H1 (cell line): ENCODE data around the gene ACOT12. TPM values are rescaled to one million over a fixed set of nuclear protein-coding genes. Genes with fewer than 3 reads are reported as not detected.
"Not testable (repeated sequence)": the region's sequence is repeated elsewhere in the genome, so short reads cannot be mapped to it uniquely, and the experiment has no call there.

ENCODE experiments used
- CTCF ChIA-PET: fragments of 300-600 bp; sonication (Branson Sonifier 250); formaldehyde crosslinking; loops from one replicate; lab custom pipeline; 2021; ENCODE audit not compliant: partially characterized antibody; lab: Charles Lee
- POLR2A ChIA-PET: fragments of 300-600 bp; sonication (Branson Sonifier 250); formaldehyde crosslinking; loops from one replicate; lab custom pipeline; 2021; ENCODE audit warnings: inconsistent platforms; ENCODE audit not compliant: partially characterized antibody; lab: Charles Lee
- DNase-seq, 2 experiments: peaks; one replicate each; pipeline versions ENCODE4 v3.0.0 to v3.0.0-alpha.2; 2010 to 2022; ENCODE audit warnings: low spot score in 2 of 2, low read depth in 1 of 2, mixed read lengths in 1 of 2
- FAIRE-seq: peaks from 2 replicates; lab custom pipeline; 2011; peaks lifted over from hg19 to GRCh38; lab: Jason Lieb, UNC
- H2AFZ ChIP-seq: 2 replicates; pipeline ENCODE4 v1.8.1; 2012; ENCODE audit warnings: low read length, inconsistent platforms
- H2AK5ac ChIP-seq: 2 replicates; pipeline ENCODE4 v1.6.1; 2013; ENCODE audit warnings: low read depth, low read length
- H2BK120ac ChIP-seq: replicated peaks from 2 replicates; pipeline ENCODE3; 2013; ENCODE audit warnings: low read depth, low read length, inconsistent platforms
- H2BK12ac ChIP-seq: 2 replicates; pipeline ENCODE4 v1.6.1; 2013; ENCODE audit warnings: low read depth, low read length
- H2BK15ac ChIP-seq: 2 replicates; pipeline ENCODE4 v1.6.1; 2013; ENCODE audit warnings: low read length
- H2BK20ac ChIP-seq: 2 replicates; pipeline ENCODE4 v1.6.1; 2013; ENCODE audit warnings: low read length
- H2BK5ac ChIP-seq: 2 replicates; pipeline ENCODE4 v1.6.1; 2013; ENCODE audit warnings: low read depth, low read length
- H3K14ac ChIP-seq: 2 replicates; pipeline ENCODE4 v1.6.1; 2013; ENCODE audit warnings: inconsistent platforms; ENCODE audit not compliant: insufficient read length
- H3K18ac ChIP-seq: 2 replicates; pipeline ENCODE4 v1.6.1; 2013; ENCODE audit warnings: low read length; ENCODE audit errors: extremely low read depth
- H3K23ac ChIP-seq: 2 replicates; pipeline ENCODE4 v1.6.1; 2013; ENCODE audit warnings: inconsistent platforms; ENCODE audit not compliant: insufficient read length
- H3K23me2 ChIP-seq: 2 replicates; pipeline ENCODE4 v1.6.1; 2013; ENCODE audit warnings: low read depth, low read length
- H3K27ac ChIP-seq: 2 replicates; pipeline ENCODE4 v1.6.1; 2011; ENCODE audit warnings: low read depth, low read length, inconsistent platforms
- H3K27me3 ChIP-seq, 4 experiments: replicated peaks in 1 of 4; 1 replicate in 1 of 4; 2 replicates in 3 of 4; pipeline versions ENCODE4 v1.6.1 to v1.8.1; 2011 to 2013; ENCODE audit warnings: low read length in 3 of 4, mild to moderate bottlenecking in 3 of 4, inconsistent platforms in 2 of 4, mixed read lengths in 2 of 4, moderate library complexity in 1 of 4; ENCODE audit not compliant: control insufficient read depth in 3 of 4, insufficient read depth in 3 of 4; ENCODE audit errors: extremely low read depth in 1 of 4
- H3K36me3 ChIP-seq, 4 experiments: 2 replicates each; pipeline versions ENCODE4 v1.6.1 to v1.8.1; 2011 to 2013; ENCODE audit warnings: mild to moderate bottlenecking in 4 of 4, low read length in 3 of 4, moderate library complexity in 2 of 4, control low read depth in 1 of 4, inconsistent platforms in 1 of 4; ENCODE audit not compliant: insufficient read depth in 4 of 4, control insufficient read depth in 2 of 4
- H3K4ac ChIP-seq: replicated peaks from 2 replicates; pipeline ENCODE3; 2013; ENCODE audit warnings: low read length, low read depth, mixed read lengths, inconsistent platforms; ENCODE audit not compliant: insufficient read length
- H3K4me1 ChIP-seq, 4 experiments: replicated peaks in 1 of 4; 1 replicate in 1 of 4; 2 replicates in 3 of 4; pipeline versions ENCODE4 v1.6.1 to v1.8.1; 2011 to 2013; ENCODE audit warnings: low read length in 3 of 4, inconsistent platforms in 2 of 4, mixed read lengths in 1 of 4; ENCODE audit not compliant: insufficient read depth in 4 of 4, control insufficient read depth in 3 of 4
- H3K4me2 ChIP-seq, 2 experiments: 2 replicates each; pipeline versions ENCODE4 v1.6.1 to v1.8.1; 2011 to 2013; ENCODE audit warnings: low read depth in 2 of 2, low read length in 2 of 2, control low read depth in 1 of 2, inconsistent platforms in 1 of 2, mild to moderate bottlenecking in 1 of 2; ENCODE audit not compliant: insufficient read depth in 1 of 2
- H3K4me3 ChIP-seq, 4 experiments: fragments of 200-600, 300-600 bp in 1 of 4; sonication (generic), shearing (Covaris generic), sonication (Bioruptor Twin) in 1 of 4; 2 replicates each; pipeline versions ENCODE4 v1.5.1 to v1.8.1; 2011 to 2016; ENCODE audit warnings: low read length in 4 of 4, low read depth in 3 of 4, control low read depth in 2 of 4, inconsistent platforms in 2 of 4, mild to moderate bottlenecking in 2 of 4, mixed read lengths in 1 of 4, moderate library complexity in 1 of 4; ENCODE audit not compliant: insufficient read depth in 2 of 4; ENCODE audit errors: extremely low read depth in 1 of 4
- H3K56ac ChIP-seq: replicated peaks from 2 replicates; pipeline ENCODE3; 2013; ENCODE audit warnings: low read depth, mild to moderate bottlenecking, mixed read lengths, low read length, inconsistent platforms; ENCODE audit not compliant: insufficient read length
- H3K79me1 ChIP-seq: 2 replicates; pipeline ENCODE4 v1.6.1; 2013; ENCODE audit warnings: low read depth, low read length, control low read depth
- H3K79me2 ChIP-seq, 2 experiments: 2 replicates each; pipeline versions ENCODE4 v1.6.1 to v1.8.1; 2012 to 2013; ENCODE audit warnings: low read length in 2 of 2, mild to moderate bottlenecking in 2 of 2, inconsistent platforms in 1 of 2; ENCODE audit not compliant: insufficient read depth in 2 of 2, control insufficient read depth in 1 of 2
- H3K9ac ChIP-seq, 4 experiments: replicated peaks in 1 of 4; 1 replicate in 1 of 4; 2 replicates in 3 of 4; pipeline versions ENCODE4 v1.6.1 to v1.8.1; 2011 to 2013; ENCODE audit warnings: low read depth in 3 of 4, low read length in 3 of 4, control low read depth in 2 of 4, mild to moderate bottlenecking in 2 of 4, moderate library complexity in 2 of 4, inconsistent platforms in 1 of 4; ENCODE audit errors: extremely low read depth in 1 of 4
- H3K9me3 ChIP-seq, 2 experiments: 2 replicates each; pipeline versions ENCODE4 v1.6.1 to v1.8.1; 2012 to 2013; ENCODE audit warnings: mild to moderate bottlenecking in 2 of 2, moderate library complexity in 2 of 2, control low read depth in 1 of 2, inconsistent platforms in 1 of 2, low read depth in 1 of 2, low read length in 1 of 2, mixed read lengths in 1 of 2; ENCODE audit not compliant: insufficient read depth in 2 of 2
- H4K20me1 ChIP-seq, 2 experiments: replicated peaks in 1 of 2; 2 replicates each; pipeline versions ENCODE3 to v1.8.1; 2011 to 2013; ENCODE audit warnings: inconsistent platforms in 2 of 2, low read length in 2 of 2, mild to moderate bottlenecking in 1 of 2; ENCODE audit not compliant: insufficient read depth in 2 of 2, control insufficient read depth in 1 of 2
- H4K5ac ChIP-seq: 2 replicates; pipeline ENCODE4 v1.6.1; 2013; ENCODE audit warnings: low read length, low read depth, mixed read lengths, inconsistent platforms; ENCODE audit not compliant: insufficient read length
- H4K8ac ChIP-seq: 2 replicates; pipeline ENCODE4 v1.8.0; 2013; ENCODE audit warnings: mild to moderate bottlenecking, moderate library complexity, low read length, inconsistent platforms; ENCODE audit not compliant: insufficient read depth; ENCODE audit errors: extremely low read depth
- H4K91ac ChIP-seq: replicated peaks from 2 replicates; pipeline ENCODE3; 2013; ENCODE audit warnings: low read length, mixed read lengths, inconsistent platforms; ENCODE audit not compliant: insufficient read length
- WGBS, 2 experiments: shearing (Covaris generic) in 1 of 2; methylation state at CpG; one replicate each; pipeline versions ENCODE4 v1.1.6 to v1.1.7; 2013 to 2015; ENCODE audit warnings: low lambda C conversion rate in 2 of 2, mixed read lengths in 2 of 2, inconsistent platforms in 1 of 2, low coverage in 1 of 2, missing lambda C conversion rate in 1 of 2; ENCODE audit not compliant: insufficient replicate concordance in 2 of 2, insufficient coverage in 1 of 2, insufficient read length in 1 of 2; ENCODE audit errors: extremely low coverage in 1 of 2, missing lambda C conversion rate in 1 of 2; 5-methylcytosine and 5-hydroxymethylcytosine counted together
- polyA plus RNA-seq, 7 experiments: library from polyadenylated mRNA; depleted of rRNA in 3 of 7; stranded (reverse) in 5 of 7; unstranded in 2 of 7; fragments of >200 nt in 5 of 7; fragments of 200-250 nt in 2 of 7; gene quantifications; 1 replicate in 5 of 7; 2 replicates in 1 of 7; 4 replicates in 1 of 7; pipeline versions ENCODE4 v1.2.1 to v1.2.3, GENCODE V29; 2011 to 2013; ENCODE audit warnings: missing spikeins in 2 of 7, mixed read lengths in 2 of 7
- total RNA-seq: library from RNA; stranded (reverse); fragmentation: NEBNext Ultra II Directional; extraction: Animal tissue kit (Norgen Biotek cat#: 25700); gene quantifications from 2 replicates; pipeline ENCODE4 v1.2.1, GENCODE V29; 2021

Gene ACOT12
- total and polyA plus RNA-seq, 2 of the 8 experiments (the other 6 are each of a cell fraction or from before 2014, with no cell fraction given) = 0.29 TPM; not detected in 1

DNA sequence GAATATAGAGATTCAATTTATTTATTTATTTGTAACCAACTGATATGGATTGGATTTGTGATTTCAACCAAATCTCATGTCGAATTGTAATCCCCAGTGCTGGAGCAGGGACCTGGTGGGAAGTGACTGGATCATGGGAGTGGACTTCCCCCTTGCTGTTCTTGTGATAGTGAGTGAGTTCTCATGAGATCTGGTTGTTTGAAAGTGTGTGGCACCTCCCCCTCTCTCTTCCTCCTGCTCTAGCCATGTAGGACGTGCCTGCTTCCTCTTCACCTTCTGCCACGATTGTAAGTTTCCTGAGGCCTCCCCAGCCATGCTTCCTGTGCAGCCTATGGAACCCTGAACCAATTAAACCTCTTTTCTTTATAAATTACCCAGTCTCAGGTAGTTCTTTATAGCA is 55.7 kb downstream of the ACOT12 start:
- H3K4me3 ChIP-seq, H2AK5ac ChIP-seq, H3K4ac ChIP-seq, H3K36me3 ChIP-seq, H2BK120ac ChIP-seq, H3K27me3 ChIP-seq, H2BK20ac ChIP-seq, H2BK15ac ChIP-seq, H4K91ac ChIP-seq, H4K8ac ChIP-seq, H3K18ac ChIP-seq, H2BK5ac ChIP-seq, H3K23me2 ChIP-seq, H3K27ac ChIP-seq, H3K9ac ChIP-seq, H3K23ac ChIP-seq, FAIRE-seq, H3K4me1 ChIP-seq, H3K9me3 ChIP-seq, H2AFZ ChIP-seq, H3K14ac ChIP-seq, H3K56ac ChIP-seq, H4K5ac ChIP-seq, H2BK12ac ChIP-seq, H3K79me2 ChIP-seq, H3K79me1 ChIP-seq, CTCF ChIA-PET, POLR2A ChIA-PET, H3K4me2 ChIP-seq, H4K20me1 ChIP-seq, DNase-seq: not testable (repeated sequence)
- 98% methylated on average over 3 of the region's 3 CpGs; no CpG with 5 or more reads in 1 of the 2 experiments for WGBS, 2 experiments
